Endothelial cell of umbilical vein (primary cell): ENCODE results near the gene PSMC4. TPM values are rescaled to one million over a fixed set of nuclear protein-coding genes. Genes with fewer than 3 reads are reported as not detected.

Source experiments
- BruUV-seq: library from RNA; stranded (reverse); fragments of 400-500 nt; replicated peaks from 2 replicates; lab custom pipeline; 2021; lab: Mats Ljungman, UMichigan
- CTCF ChIA-PET: fragments of 300-600, 350-600 bp; sonication (Branson Sonifier 250); formaldehyde crosslinking; loops from one replicate; lab custom pipeline; 2021; ENCODE audit warnings: antibody characterized with exemption, inconsistent platforms; lab: Charles Lee
- POLR2A ChIA-PET: fragments of 300-600, 350-600 bp; sonication (Branson Sonifier 250); formaldehyde crosslinking; loops from one replicate; lab custom pipeline; 2021; ENCODE audit warnings: antibody characterized with exemption, inconsistent platforms; lab: Charles Lee
- DNase-seq: peaks from one replicate; pipeline ENCODE4 v3.0.0-alpha.2; 2011; ENCODE audit warnings: low read depth, low spot score
- FAIRE-seq: peaks from 2 replicates; lab custom pipeline; 2011; peaks lifted over from hg19 to GRCh38; lab: Jason Lieb, UNC
- H2AFZ ChIP-seq: 2 replicates; pipeline ENCODE4 v1.6.0; 2012; ENCODE audit warnings: low read depth, low read length, control low read depth, inconsistent platforms
- H3K27ac ChIP-seq: 2 replicates; pipeline ENCODE4 v1.5.1; 2011; ENCODE audit warnings: low read depth, mild to moderate bottlenecking, control low read depth, low read length, moderate library complexity; ENCODE audit not compliant: insufficient read depth
- H3K27me3 ChIP-seq, 2 experiments: 2 replicates each; pipeline versions ENCODE4 v1.6.0 to v1.6.1; 2011; ENCODE audit warnings: low read length in 2 of 2, mixed read lengths in 1 of 2; ENCODE audit not compliant: control insufficient read depth in 2 of 2, insufficient read depth in 2 of 2
- H3K36me3 ChIP-seq, 2 experiments: 2 replicates in 1 of 2; 3 replicates in 1 of 2; pipeline ENCODE4 v1.5.1; 2011; ENCODE audit warnings: low read length in 2 of 2, mild to moderate bottlenecking in 1 of 2, moderate library complexity in 1 of 2; ENCODE audit not compliant: control insufficient read depth in 2 of 2, insufficient read depth in 2 of 2; ENCODE audit errors: extremely low read depth in 1 of 2
- H3K4me1 ChIP-seq: 3 replicates; pipeline ENCODE4 v1.5.1; 2011; ENCODE audit warnings: mild to moderate bottlenecking, low read length; ENCODE audit not compliant: control insufficient read depth, insufficient read depth; ENCODE audit errors: extremely low read depth
- H3K4me2 ChIP-seq: 2 replicates; pipeline ENCODE4 v1.6.1; 2011; ENCODE audit warnings: low read length, control low read depth, mixed read lengths; ENCODE audit not compliant: insufficient read depth
- H3K4me3 ChIP-seq, 3 experiments: fragments of 200-600 bp in 1 of 3; sonication (generic), shearing (Covaris generic) in 1 of 3; replicated peaks in 1 of 3; 2 replicates each; pipeline ENCODE4 v1.5.1; 2011 to 2016; ENCODE audit warnings: control low read depth in 3 of 3, low read length in 3 of 3, mild to moderate bottlenecking in 2 of 3, inconsistent platforms in 1 of 3, low read depth in 1 of 3, moderate library complexity in 1 of 3; ENCODE audit not compliant: insufficient read depth in 1 of 3
- H3K79me2 ChIP-seq: 2 replicates; pipeline ENCODE4 v1.6.0; 2012; ENCODE audit warnings: low read length, inconsistent platforms; ENCODE audit not compliant: control insufficient read depth, insufficient read depth
- H3K9ac ChIP-seq: replicated peaks from 2 replicates; pipeline ENCODE3; 2011; ENCODE audit warnings: low read length, control low read depth; ENCODE audit not compliant: insufficient read depth; ENCODE audit errors: extremely low read depth
- H3K9me1 ChIP-seq: replicated peaks from 3 replicates; pipeline ENCODE4 v1.6.0; 2011; ENCODE audit warnings: mild to moderate bottlenecking, low read length; ENCODE audit not compliant: control insufficient read depth, insufficient read depth; ENCODE audit errors: extremely low read depth
- H3K9me3 ChIP-seq: replicated peaks from 2 replicates; pipeline ENCODE4 v1.5.1; 2012; ENCODE audit warnings: low read length, inconsistent platforms; ENCODE audit not compliant: control insufficient read depth, insufficient read depth
- H4K20me1 ChIP-seq: replicated peaks from 2 replicates; pipeline ENCODE3; 2011; ENCODE audit warnings: mild to moderate bottlenecking, low read length; ENCODE audit not compliant: control insufficient read depth, insufficient read depth; ENCODE audit errors: extremely low read depth
- CTCF ChIP-seq, 2 donors: IDR thresholded peaks; 1 replicate in 1 of 2; 2 replicates in 1 of 2; pipeline ENCODE4 v1.5.1; 2011; ENCODE audit warnings: low read length in 2 of 2, mild to moderate bottlenecking in 2 of 2, moderate library complexity in 2 of 2, control low read depth in 1 of 2, inconsistent platforms in 1 of 2, low read depth in 1 of 2; ENCODE audit not compliant: insufficient read depth in 1 of 2; ENCODE audit errors: extremely low read depth in 1 of 2
- EZH2 ChIP-seq: IDR thresholded peaks from 2 replicates; pipeline ENCODE4 v1.6.1; 2012; ENCODE audit warnings: borderline replicate concordance, low read depth, mild to moderate bottlenecking, moderate library complexity, low read length, inconsistent platforms; ENCODE audit not compliant: severe bottlenecking
- FOS ChIP-seq: IDR thresholded peaks from 2 replicates; pipeline ENCODE4 v1.6.1; 2011; ENCODE audit warnings: mild to moderate bottlenecking, low read length, moderate library complexity, borderline replicate concordance; ENCODE audit not compliant: insufficient read depth
- GATA2 ChIP-seq: IDR thresholded peaks from 2 replicates; pipeline ENCODE4 v1.7.0; 2011; ENCODE audit warnings: low read depth, mild to moderate bottlenecking, moderate library complexity, mixed read lengths, low read length; ENCODE audit not compliant: insufficient read length, insufficient read depth
- JUN ChIP-seq: IDR thresholded peaks from 2 replicates; pipeline ENCODE4 v1.6.1; 2011; ENCODE audit warnings: borderline replicate concordance, low read depth; ENCODE audit not compliant: insufficient read length, insufficient read depth
- MAX ChIP-seq: IDR thresholded peaks from 2 replicates; pipeline ENCODE4 v1.6.1; 2011; ENCODE audit not compliant: insufficient read depth, insufficient read length
- MYC ChIP-seq: IDR thresholded peaks from one replicate; pipeline ENCODE4 v1.6.1; 2011; ENCODE audit warnings: mild to moderate bottlenecking, low read depth, low read length
- POLR2A ChIP-seq: IDR thresholded peaks from 2 replicates; pipeline ENCODE4 v1.6.1; 2012; ENCODE audit warnings: low read depth, mild to moderate bottlenecking, control low read depth, low read length
- POLR2AphosphoS5 ChIP-seq: IDR thresholded peaks from 2 replicates; pipeline ENCODE4 v1.6.1; 2012; ENCODE audit warnings: low read depth, mild to moderate bottlenecking, control low read depth, low read length, moderate library complexity; ENCODE audit not compliant: insufficient read depth
- dilution Hi-C: fragments of 300-500 bp; cut with MboI; formaldehyde crosslinking; loops from one replicate; pipeline ENCODE4 v1.15.0; 2019; ENCODE audit warnings: low sequenced_read_pairs; ENCODE audit not compliant: extremely low pct_ligation_motif_present
- intact Hi-C: fragments of 100-400 bp; cut with micrococcal nuclease; formaldehyde crosslinking; loops from one replicate; pipeline ENCODE4 v1.10.0; 2022
- polyA plus RNA-seq, 4 experiments: library from polyadenylated mRNA; depleted of rRNA in 3 of 4; stranded (reverse) in 3 of 4; unstranded in 1 of 4; fragments of >200 nt; gene quantifications; 2 replicates each; pipeline versions ENCODE4 v1.2.1 to v1.2.3, GENCODE V29; 2011 to 2012; ENCODE audit warnings: missing spikeins in 1 of 4
- total RNA-seq: library from RNA; stranded (reverse); gene quantifications from 2 replicates; pipeline ENCODE4 v1.2.3, GENCODE V29; 2021

PSMC4 gene
- total and polyA plus RNA-seq, 2 donors (not counting 3 experiments of a cell fraction or from before 2014, with no cell fraction given): 110 to 114 TPM

GRCh38 chr19:39937094-39937720, 33.8 kb upstream of the PSMC4 start:
- no peak overlapping the region for H3K27ac ChIP-seq
- intact Hi-C loops: no loop called here
- TF ChIP-seq FOS (no peak), JUN (no peak), GATA2 (no peak), MAX (no peak)
- no peak overlapping the region for H2AFZ ChIP-seq
- FAIRE-seq (no peak), DNase-seq (no peak)
- H3K27me3 ChIP-seq: peaks cover 2 to 5% of the 10 kb centered on the region in 2 experiments
- no TSS peak for BruUV-seq
- H3K36me3 ChIP-seq: no peaks in the 10 kb centered on the region
- ChIA-PET POLR2A (no interaction called here), CTCF (no interaction called here)
- no peak overlapping the region for H3K4me3 ChIP-seq
- H3K9me3 ChIP-seq: no peaks in the 10 kb centered on the region
- H3K9me1 ChIP-seq: no peaks in the 10 kb centered on the region
- no peak overlapping the region for H3K4me2 ChIP-seq
- H3K9ac ChIP-seq: no peak overlapping the region
- H3K4me1 ChIP-seq: peaks cover 9% of the 10 kb centered on the region
- no peaks in the 10 kb centered on the region for H3K79me2 ChIP-seq
- no peaks in the 10 kb centered on the region for H4K20me1 ChIP-seq
- dilution Hi-C loops: no loop called here

- peaks cover 12% of the 10 kb centered on the region for H3K4me1 ChIP-seq
- H3K4me3 ChIP-seq: no peak overlapping the region
- H3K9me3 ChIP-seq: no peaks in the 10 kb centered on the region
- FAIRE-seq (no peak), DNase-seq (no peak)
- H3K79me2 ChIP-seq: no peaks in the 10 kb centered on the region
- BruUV-seq: no TSS peak
- no peaks in the 10 kb centered on the region for H3K9me1 ChIP-seq
- peaks cover 2 to 5% of the 10 kb centered on the region in 2 experiments for H3K27me3 ChIP-seq
- no peak overlapping the region for H3K4me2 ChIP-seq
- ChIA-PET POLR2A (no interaction called here), CTCF (interaction anchor here (0.6 kb wide), 1 partner anchor 118 kb away, joined by 3 read pairs; the partner anchor contains the start of gene ZNF780B)
- no peak overlapping the region for H3K9ac ChIP-seq
- intact Hi-C loops: no loop called here
- no peak overlapping the region for H2AFZ ChIP-seq
- H3K27ac ChIP-seq: no peak overlapping the region
- no peaks in the 10 kb centered on the region for H3K36me3 ChIP-seq
- dilution Hi-C loops: no loop called here
- TF ChIP-seq JUN: no peak
- no peak for TF ChIP-seq MAX
- TF ChIP-seq CTCF (IDR thresholded peaks at IDR 0.05; ENCODE audit: extremely low read depth in 1 of 2, insufficient read depth in 1 of 2, low read depth in 1 of 2, low read length in 2 of 2): no peak
- no peak for TF ChIP-seq POLR2AphosphoS5
- no peak for TF ChIP-seq MYC
- TF ChIP-seq POLR2A: no peak
- TF ChIP-seq FOS: no peak
- no peak for TF ChIP-seq EZH2
- TF ChIP-seq GATA2: no peak
- H4K20me1 ChIP-seq: no peaks in the 10 kb centered on the region
Measured at GRCh38 chr19:39937787-39938186, 33.2 kb upstream of the PSMC4 start.
